ENCODE measurements around the gene TEX13D.
"Not testable (repeated sequence)": the region's sequence is repeated elsewhere in the genome, so short reads cannot be mapped to it uniquely, and the experiment has no call there.

GRCh38 chrX:124299323-124299722 is 33.1 kb upstream of the TEX13D start:
- not testable (repeated sequence) for TF ChIP-seq POLR2A (IDR thresholded peaks at IDR 0.05; ENCODE audit: low read depth, low read length); EZH2 (IDR thresholded peaks at IDR 0.05; ENCODE audit: borderline replicate concordance, low read depth, low read length, severe bottlenecking); CTCF (IDR thresholded peaks at IDR 0.05; ENCODE audit: extremely low read depth in 1 of 2, insufficient read depth in 1 of 2, low read depth in 1 of 2, low read length in 2 of 2); MAX (IDR thresholded peaks at IDR 0.05; ENCODE audit: insufficient read depth, insufficient read length); POLR2AphosphoS5 (IDR thresholded peaks at IDR 0.05; ENCODE audit: insufficient read depth, low read depth, low read length)
